T-cell (primary cell): ENCODE measurements around the gene RIN2. TPM values are rescaled to one million over a fixed set of nuclear protein-coding genes. Genes with fewer than 3 reads are reported as not detected.

Source experiments
- ATAC-seq, 4 experiments: fragments of 200-7000 bp in 3 of 4; fragments of 150-1000 bp in 1 of 4; cut with Tn5 transposase; replicated peaks in 1 of 4; 1 replicate in 3 of 4; 2 replicates in 1 of 4; pipeline ENCODE4 v1.10.0; 2021; ENCODE audit warnings: moderate library complexity in 3 of 4, mild to moderate bottlenecking in 2 of 4, moderate number of reproducible peaks in 1 of 4
- CTCF ChIA-PET, 2 donors: fragments of 300-600 bp; sonication (Branson Sonifier 250); formaldehyde crosslinking; loops; one replicate each; lab custom pipeline; 2022; ENCODE audit warnings: antibody characterized with exemption in 2 of 2; lab: Charles Lee
- POLR2A ChIA-PET, 2 donors: fragments of 300-600 bp; sonication (Branson Sonifier 250); formaldehyde crosslinking; loops; one replicate each; lab custom pipeline; 2022; ENCODE audit warnings: antibody characterized with exemption in 2 of 2; lab: Charles Lee
- DNase-seq, 35 experiments: peaks; one replicate each; pipeline versions ENCODE4 v3.0.0 to v3.0.0-alpha.2; 2013 to 2023
- H3K27ac ChIP-seq: one replicate; pipeline ENCODE4 v1.5.1; 2013; ENCODE audit warnings: low read length
- H3K27me3 ChIP-seq, 2 experiments: replicated peaks in 1 of 2; 1 replicate in 1 of 2; 2 replicates in 1 of 2; pipeline versions ENCODE4 v1.6.1 to v1.7.0; 2013; ENCODE audit warnings: low read length in 1 of 2, mixed read lengths in 1 of 2; ENCODE audit not compliant: control insufficient read depth in 2 of 2, insufficient read depth in 2 of 2; ENCODE audit errors: extremely low read depth in 1 of 2
- H3K36me3 ChIP-seq, 2 donors: 1 replicate in 1 of 2; 2 replicates in 1 of 2; pipeline versions ENCODE4 v1.6.1 to v1.7.0; 2013; ENCODE audit warnings: low read length in 1 of 2; ENCODE audit not compliant: control insufficient read depth in 2 of 2, insufficient read depth in 1 of 2; ENCODE audit errors: extremely low read depth in 1 of 2
- H3K4me1 ChIP-seq, 2 experiments: 1 replicate in 1 of 2; 2 replicates in 1 of 2; pipeline versions ENCODE4 v1.6.1 to v1.7.0; 2013; ENCODE audit warnings: low read length in 2 of 2, mixed read lengths in 1 of 2; ENCODE audit not compliant: insufficient read depth in 2 of 2, control insufficient read depth in 1 of 2; ENCODE audit errors: extremely low read depth in 1 of 2
- H3K4me3 ChIP-seq, 2 donors: 1 replicate in 1 of 2; 2 replicates in 1 of 2; pipeline versions ENCODE4 v1.5.1 to v1.7.0; 2013; ENCODE audit warnings: mild to moderate bottlenecking in 2 of 2, low read length in 1 of 2, moderate library complexity in 1 of 2; ENCODE audit not compliant: control insufficient read depth in 1 of 2; ENCODE audit errors: extremely low read depth in 1 of 2
- H3K9me3 ChIP-seq: 2 replicates; pipeline ENCODE4 v1.7.0; 2013
- H3K27ac Mint-ChIP-seq, 2 donors: one replicate each; pipeline ENCODE4 v1.8.0; 2020 to 2021; ENCODE audit warnings: mild to moderate bottlenecking in 2 of 2, mixed read lengths in 2 of 2
- H3K27me3 Mint-ChIP-seq, 2 donors: one replicate each; pipeline ENCODE4 v1.8.0; 2021 to 2022; ENCODE audit warnings: mixed read lengths in 2 of 2
- H3K36me3 Mint-ChIP-seq: one replicate; pipeline ENCODE4 v1.8.0; 2021; ENCODE audit warnings: mixed read lengths
- H3K4me1 Mint-ChIP-seq, 3 donors: one replicate each; pipeline ENCODE4 v1.8.0; 2020 to 2022; ENCODE audit warnings: mixed read lengths in 3 of 3, mild to moderate bottlenecking in 1 of 3
- H3K4me3 Mint-ChIP-seq, 3 donors: one replicate each; pipeline ENCODE4 v1.8.0; 2020 to 2022; ENCODE audit warnings: mild to moderate bottlenecking in 3 of 3, mixed read lengths in 3 of 3, moderate library complexity in 3 of 3
- H3K9me3 Mint-ChIP-seq, 3 donors: one replicate each; pipeline ENCODE4 v1.8.0; 2020 to 2022; ENCODE audit warnings: mixed read lengths in 3 of 3
- WGBS: methylation state at CpG from one replicate; pipeline ENCODE4 v1.1.5; 2013; ENCODE audit warnings: missing lambda C conversion rate; ENCODE audit not compliant: insufficient coverage; 5-methylcytosine and 5-hydroxymethylcytosine counted together
- total RNA-seq, 35 experiments: library from RNA in 6 of 35; stranded (reverse) in 6 of 35; fragments of 120-200 nt in 1 of 35; gene quantifications; one replicate each; pipeline versions ENCODE4 v1.2.1 to v1.2.4 and lab custom pipeline; 2013 to 2026

Gene RIN2
- total RNA-seq, 5 donors from 2014 or later (not counting 1 experiment from before 2014, with no cell fraction given): 0.20 to 0.89 (median 0.26) TPM; not detected in 2

- Histone ChIP-seq H3K27ac (no peak overlapping the region), H3K9me3 (no peaks in the 10 kb centered on the region), H3K27me3 (peaks cover 0 to 5% of the 10 kb centered on the region in 2 experiments), H3K4me1 (no peaks in the 10 kb centered on the region), H3K36me3 (no peaks in the 10 kb centered on the region), H3K4me3 (no peak overlapping the region)
- ATAC-seq: no peak
- no CpG with 5 or more reads among the region's 5 CpGs for WGBS
- Mint-ChIP-seq H3K36me3 (no peaks in the 10 kb centered on the region), H3K27ac (no peak overlapping the region), H3K27me3 (peaks cover 3 to 16% of the 10 kb centered on the region in 2 donors), H3K4me3 (no peak overlapping the region), H3K9me3 (peaks cover 0 to 9% (median 0%) of the 10 kb centered on the region in 3 donors), H3K4me1 (peaks cover 0 to 7% (median 2%) of the 10 kb centered on the region in 3 donors)
- ChIA-PET POLR2A (no interaction called here), CTCF (interaction anchor here in 1 of 2 donors (0.6 kb wide), 1 partner anchor 23 kb away, joined by 3 read pairs; no protein-coding TSS in a partner anchor)
- no peak for DNase-seq
Measured at GRCh38 chr20:19789009-19789408, 31.0 kb downstream of the RIN2 start.

DNA sequence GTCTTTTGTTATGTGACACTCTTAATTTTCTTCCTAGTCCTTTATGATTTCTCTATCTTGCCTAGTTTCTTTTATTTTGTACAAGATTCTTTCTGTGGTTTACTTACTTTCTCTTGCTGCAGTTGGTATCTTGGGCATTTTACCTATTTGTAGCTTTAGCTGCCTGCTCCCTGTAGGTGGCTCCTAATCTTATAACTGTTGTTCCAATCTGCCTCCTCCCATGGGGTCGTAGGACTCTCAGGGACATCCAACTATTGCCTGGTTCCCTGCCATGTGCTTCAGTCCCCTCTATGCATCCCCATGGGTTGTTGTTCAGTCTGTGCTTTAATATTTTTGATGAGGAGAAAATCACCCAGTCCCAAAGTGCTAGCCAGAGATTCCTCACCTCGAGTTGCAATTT lies 31.4 kb downstream of the RIN2 start:
- 11% methylated on average over 1 of the region's 2 CpGs for WGBS
- H3K4me3 Mint-ChIP-seq: no peak overlapping the region
- no peaks in the 10 kb centered on the region for H3K4me1 ChIP-seq
- H3K27me3 ChIP-seq: peaks cover 0 to 5% of the 10 kb centered on the region in 2 experiments
- ATAC-seq: no peak
- H3K4me3 ChIP-seq: no peak overlapping the region
- POLR2A ChIA-PET: no interaction called here
- H3K27me3 Mint-ChIP-seq: peaks cover 3 to 11% of the 10 kb centered on the region in 2 donors
- H3K36me3 ChIP-seq: no peaks in the 10 kb centered on the region
- no peak overlapping the region for H3K27ac ChIP-seq
- H3K27ac Mint-ChIP-seq: no peak overlapping the region
- H3K36me3 Mint-ChIP-seq: no peaks in the 10 kb centered on the region
- no peaks in the 10 kb centered on the region for H3K9me3 ChIP-seq
- H3K9me3 Mint-ChIP-seq: peaks cover 0 to 9% (median 0%) of the 10 kb centered on the region in 3 donors
- H3K4me1 Mint-ChIP-seq: peaks cover 0 to 3% (median 2%) of the 10 kb centered on the region in 3 donors
- CTCF ChIA-PET: no interaction called here
- DNase-seq: no peak

GRCh38 chr20:19791887-19792286 lies 33.8 kb downstream of the RIN2 start:
- H3K4me3 ChIP-seq: no peak overlapping the region
- ChIA-PET POLR2A (no interaction called here), CTCF (no interaction called here)
- Mint-ChIP-seq H3K36me3 (no peaks in the 10 kb centered on the region), H3K27me3 (peaks cover 4 to 9% of the 10 kb centered on the region in 2 donors), H3K9me3 (peaks cover 0 to 9% (median 0%) of the 10 kb centered on the region in 3 donors), H3K4me1 (no peaks in the 10 kb centered on the region), H3K27ac (no peak overlapping the region), H3K4me3 (no peak overlapping the region)
- H3K27ac ChIP-seq: no peak overlapping the region
- ATAC-seq: no peak
- no peaks in the 10 kb centered on the region for H3K4me1 ChIP-seq
- H3K9me3 ChIP-seq: no peaks in the 10 kb centered on the region
- no CpG with 5 or more reads among the region's 2 CpGs for WGBS
- no peak for DNase-seq
- peaks cover 0 to 3% of the 10 kb centered on the region in 2 experiments for H3K27me3 ChIP-seq
- H3K36me3 ChIP-seq: no peaks in the 10 kb centered on the region

GRCh38 chr20:19793716-19794115 lies 35.7 kb downstream of the RIN2 start:
- H3K27ac Mint-ChIP-seq: no peak overlapping the region
- Histone ChIP-seq H3K4me3 (no peak overlapping the region), H3K27me3 (peaks cover 0 to 3% of the 10 kb centered on the region in 2 experiments), H3K27ac (no peak overlapping the region), H3K9me3 (no peaks in the 10 kb centered on the region), H3K36me3 (no peaks in the 10 kb centered on the region), H3K4me1 (no peaks in the 10 kb centered on the region)
- ATAC-seq: no peak
- peaks cover 0 to 5% (median 0%) of the 10 kb centered on the region in 3 donors for H3K9me3 Mint-ChIP-seq
- 67% methylated on average over 1 of the region's 2 CpGs for WGBS
- CTCF ChIA-PET: no interaction called here
- H3K36me3 Mint-ChIP-seq: no peaks in the 10 kb centered on the region
- peaks cover 4 to 9% of the 10 kb centered on the region in 2 donors for H3K27me3 Mint-ChIP-seq
- DNase-seq: no peak
- POLR2A ChIA-PET: no interaction called here
- no peak overlapping the region for H3K4me3 Mint-ChIP-seq
- no peaks in the 10 kb centered on the region for H3K4me1 Mint-ChIP-seq

DNA sequence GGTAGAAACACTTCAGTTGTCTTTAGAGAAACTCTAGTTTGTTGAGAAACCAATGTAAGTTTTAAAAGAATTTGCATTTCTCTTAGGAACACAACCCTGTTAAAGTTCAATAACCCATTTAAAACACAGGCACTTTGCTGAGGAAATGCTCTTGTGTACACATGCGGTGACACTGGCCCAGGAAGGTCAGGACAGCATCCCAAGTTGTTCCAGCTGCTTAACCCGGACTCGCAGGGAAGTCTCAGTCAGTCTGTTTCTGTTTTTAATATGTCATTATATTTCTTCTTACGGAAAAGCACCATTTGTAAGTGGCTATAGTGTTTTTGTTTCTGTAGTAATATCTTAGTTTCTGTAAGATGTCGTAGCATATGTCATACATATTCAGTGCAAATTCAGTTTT lies 36.9 kb downstream of the RIN2 start:
- Histone ChIP-seq H3K4me3 (no peak overlapping the region), H3K27ac (no peak overlapping the region), H3K36me3 (no peaks in the 10 kb centered on the region), H3K9me3 (no peaks in the 10 kb centered on the region), H3K4me1 (no peaks in the 10 kb centered on the region), H3K27me3 (peaks cover 0 to 3% of the 10 kb centered on the region in 2 experiments)
- Mint-ChIP-seq H3K27ac (no peak overlapping the region), H3K4me3 (no peak overlapping the region), H3K36me3 (no peaks in the 10 kb centered on the region), H3K4me1 (no peaks in the 10 kb centered on the region), H3K9me3 (no peaks in the 10 kb centered on the region), H3K27me3 (peaks cover 4 to 9% of the 10 kb centered on the region in 2 donors)
- ChIA-PET POLR2A (no interaction called here), CTCF (no interaction called here)
- 100% methylated on average over 2 of the region's 5 CpGs for WGBS
- DNase-seq (no peak), ATAC-seq (no peak)

DNA sequence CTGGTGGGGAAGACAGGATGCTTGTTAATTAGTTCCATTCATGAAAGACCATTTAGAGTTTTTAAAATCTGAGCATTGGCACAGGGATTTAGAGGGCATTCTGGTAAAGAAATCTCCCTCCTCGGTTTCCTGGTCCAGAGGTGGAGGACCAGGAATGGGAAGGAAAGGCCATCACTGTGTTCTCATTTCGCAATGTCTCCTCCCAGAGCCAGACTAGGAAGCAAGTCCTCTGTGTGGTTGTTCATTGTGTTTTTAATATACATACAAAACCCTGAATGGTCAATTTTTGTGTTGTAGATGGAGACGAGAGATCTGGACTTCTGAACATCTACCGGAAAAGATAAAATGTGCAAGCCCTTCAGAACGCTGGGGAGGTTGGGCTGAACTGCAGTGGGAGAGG lies 41.3 kb downstream of the RIN2 start:
- Mint-ChIP-seq H3K4me3 (no peak overlapping the region), H3K9me3 (no peaks in the 10 kb centered on the region), H3K4me1 (no peaks in the 10 kb centered on the region), H3K27me3 (peaks cover 0 to 4% of the 10 kb centered on the region in 2 donors), H3K36me3 (no peaks in the 10 kb centered on the region), H3K27ac (no peak overlapping the region)
- no peak for DNase-seq
- H3K4me1 ChIP-seq: no peaks in the 10 kb centered on the region
- no peaks in the 10 kb centered on the region for H3K9me3 ChIP-seq
- ChIA-PET POLR2A (no interaction called here), CTCF (no interaction called here)
- ATAC-seq: no peak
- H3K27me3 ChIP-seq: peaks cover 0 to 2% of the 10 kb centered on the region in 2 experiments
- H3K27ac ChIP-seq: no peak overlapping the region
- no peaks in the 10 kb centered on the region for H3K36me3 ChIP-seq
- H3K4me3 ChIP-seq: no peak overlapping the region
- WGBS: 68% methylated on average over 4 of the region's 5 CpGs

GRCh38 chr20:19802099-19802491 lies 44.0 kb downstream of the RIN2 start:
- CTCF ChIA-PET: no interaction called here
- H3K36me3 ChIP-seq: no peaks in the 10 kb centered on the region
- H3K27ac Mint-ChIP-seq: no peak overlapping the region
- WGBS: 93% methylated on average over 4 of the region's 6 CpGs
- H3K27me3 ChIP-seq: peaks cover 0 to 2% of the 10 kb centered on the region in 2 experiments
- H3K4me3 Mint-ChIP-seq: no peak overlapping the region
- no peaks in the 10 kb centered on the region for H3K9me3 ChIP-seq
- no peak overlapping the region for H3K27ac ChIP-seq
- H3K4me1 ChIP-seq: no peaks in the 10 kb centered on the region
- H3K27me3 Mint-ChIP-seq: peaks cover 0 to 1% of the 10 kb centered on the region in 2 donors
- DNase-seq (no peak), ATAC-seq (no peak)
- H3K4me3 ChIP-seq: no peak overlapping the region
- H3K4me1 Mint-ChIP-seq: no peaks in the 10 kb centered on the region
- H3K36me3 Mint-ChIP-seq: no peaks in the 10 kb centered on the region
- H3K9me3 Mint-ChIP-seq: no peaks in the 10 kb centered on the region
- POLR2A ChIA-PET: no interaction called here
